Brain microvascular endothelial cell (primary cell): ENCODE results near the gene EIF5.
A peak's percentile ranks its signal among the peaks of the same experiment; 100 is the strongest.

ENCODE experiments used
- DNase-seq: peaks from one replicate; pipeline ENCODE4 v3.0.0-alpha.2; 2020
- H3K27ac ChIP-seq: fragments of 250-450 bp; sonication (Bioruptor Pico); 2 replicates; pipeline ENCODE4 v1.5.1; 2020; ENCODE audit warnings: mild to moderate bottlenecking, moderate library complexity
- H3K27me3 ChIP-seq: fragments of 250-450 bp; sonication (Bioruptor Pico); replicated peaks from 2 replicates; pipeline ENCODE4 v1.5.1; 2020; ENCODE audit warnings: mild to moderate bottlenecking
- H3K36me3 ChIP-seq: fragments of 250-450 bp; sonication (Bioruptor Pico); replicated peaks from 2 replicates; pipeline ENCODE4 v1.5.1; 2020; ENCODE audit warnings: mild to moderate bottlenecking
- H3K4me3 ChIP-seq: 2 replicates; pipeline ENCODE4 v1.5.1; 2011; ENCODE audit warnings: low read depth, mild to moderate bottlenecking, control low read depth, low read length, moderate library complexity
- CTCF ChIP-seq: IDR thresholded peaks from 2 replicates; pipeline ENCODE4 v1.5.1; 2011; ENCODE audit warnings: low read depth, mild to moderate bottlenecking, moderate library complexity, low read length, control low read depth, inconsistent platforms; ENCODE audit errors: missing control alignments
- in situ Hi-C: cut with HindIII; loops from 2 replicates; pipeline ENCODE4 v1.10.0; 2017; ENCODE audit warnings: low sequenced_read_pairs, low pct_ligation_motif_present

The EIF5 gene

GRCh38 chr14:103294091-103294490 lies 39.9 kb upstream of the EIF5 start:
- DNase-seq, result no peak
- no peaks in the 10 kb centered on the region for H3K27me3 ChIP-seq
- no peak for TF ChIP-seq CTCF
- H3K36me3 ChIP-seq, result no peaks in the 10 kb centered on the region
- no peak overlapping the region for H3K27ac ChIP-seq
- in situ Hi-C loops, result no loop called here
- H3K4me3 ChIP-seq, result no peak overlapping the region

GRCh38 chr14:103296007-103296406 lies 38.0 kb upstream of the EIF5 start:
- Histone ChIP-seq H3K27ac (no peak overlapping the region), H3K27me3 (no peaks in the 10 kb centered on the region), H3K4me3 (no peak overlapping the region), H3K36me3 (no peaks in the 10 kb centered on the region)
- no peak for TF ChIP-seq CTCF
- in situ Hi-C loops, result no loop called here
- peak; percentile 52 for DNase-seq

- DNase-seq, result no peak
- in situ Hi-C loops, result no loop called here
- Histone ChIP-seq H3K27me3 (no peaks in the 10 kb centered on the region), H3K4me3 (no peak overlapping the region), H3K27ac (no peak overlapping the region), H3K36me3 (no peaks in the 10 kb centered on the region)
- TF ChIP-seq CTCF, result peak; percentile 14
Observed at GRCh38 chr14:103296987-103297386, 37.0 kb upstream of the EIF5 start.

GRCh38 chr14:103298620-103299019 lies 35.4 kb upstream of the EIF5 start:
- in situ Hi-C loops, result no loop called here
- DNase-seq, result no peak
- TF ChIP-seq CTCF, result no peak
- Histone ChIP-seq H3K27ac (no peak overlapping the region), H3K27me3 (no peaks in the 10 kb centered on the region), H3K4me3 (no peak overlapping the region), H3K36me3 (no peaks in the 10 kb centered on the region)

GRCh38 chr14:103301512-103302354 lies 32.3 kb upstream of the EIF5 start:
- DNase-seq, result no peak
- no peak overlapping the region for H3K4me3 ChIP-seq
- in situ Hi-C loops, result no loop called here
- no peaks in the 10 kb centered on the region for H3K27me3 ChIP-seq
- no peak overlapping the region for H3K27ac ChIP-seq
- H3K36me3 ChIP-seq, result no peaks in the 10 kb centered on the region
- no peak for TF ChIP-seq CTCF

- Histone ChIP-seq H3K27ac (no peak overlapping the region), H3K4me3 (no peak overlapping the region), H3K27me3 (no peaks in the 10 kb centered on the region), H3K36me3 (no peaks in the 10 kb centered on the region)
- no peak for DNase-seq
- no peak for TF ChIP-seq CTCF
- in situ Hi-C loops, result no loop called here
Observed at GRCh38 chr14:103302966-103303365, 31.1 kb upstream of the EIF5 start.
